GM18873 (cell line): ENCODE measurements around the gene MATK.
"Not testable (repeated sequence)": the region's sequence is repeated elsewhere in the genome, so short reads cannot be mapped to it uniquely, and the experiment has no call there.

Source experiments
- ATAC-seq: cut with Tn5 transposase; IDR thresholded peaks from one replicate; pipeline ENCODE4 v1.9.1; 2021; ENCODE audit warnings: mild to moderate bottlenecking, moderate library complexity, moderate number of reproducible peaks; ENCODE audit not compliant: unreplicated experiment, low FRiP score

Gene MATK

GRCh38 chr19:3757705-3758104 is 28.5 kb downstream of the MATK start:
- not testable (repeated sequence) for ATAC-seq

GRCh38 chr19:3753631-3754410 is 32.4 kb downstream of the MATK start:
- no peak for ATAC-seq

GRCh38 chr19:3752492-3752891 is 33.7 kb downstream of the MATK start:
- ATAC-seq, result no peak

GRCh38 chr19:3751236-3751635 is 34.9 kb downstream of the MATK start:
- no peak for ATAC-seq

- no peak for ATAC-seq
Observed at GRCh38 chr19:3750211-3750610, 36.0 kb downstream of the MATK start.

- no peak for ATAC-seq
Observed at GRCh38 chr19:3748965-3749364, 37.2 kb downstream of the MATK start.

- ATAC-seq, result no peak
Observed at GRCh38 chr19:3746371-3747056, 39.7 kb downstream of the MATK start.

GRCh38 chr19:3745363-3746045 is 40.7 kb downstream of the MATK start:
- no peak for ATAC-seq

GRCh38 chr19:3743486-3743885 is 42.7 kb downstream of the MATK start:
- ATAC-seq, result no peak

GRCh38 chr19:3740431-3740830 is 45.8 kb downstream of the MATK start:
- no peak for ATAC-seq

- ATAC-seq, result no peak
Observed at GRCh38 chr19:3738477-3739220, 47.5 kb downstream of the MATK start.

- no peak for ATAC-seq
Observed at GRCh38 chr19:3737487-3738205, 48.5 kb downstream of the MATK start.

GRCh38 chr19:3736106-3736724 is 50.0 kb downstream of the MATK start:
- no peak for ATAC-seq

GRCh38 chr19:3734310-3734600 is 51.9 kb downstream of the MATK start:
- ATAC-seq, result no peak

- no peak for ATAC-seq
Observed at GRCh38 chr19:3733549-3734309, 52.5 kb downstream of the MATK start.

GRCh38 chr19:3732108-3732507 is 54.1 kb downstream of the MATK start:
- ATAC-seq, result no peak

- ATAC-seq, result no peak
Observed at GRCh38 chr19:3730457-3730958, 55.7 kb downstream of the MATK start.
